ENCODE measurements around the gene IDH1. TPM values are rescaled to one million over a fixed set of nuclear protein-coding genes. Genes with fewer than 3 reads are reported as not detected.

The IDH1 gene
- total and polyA plus RNA-seq, 2 of the 8 experiments (the other 6 are each of a cell fraction or from before 2014, with no cell fraction given) = 174 to 398 TPM

DNA sequence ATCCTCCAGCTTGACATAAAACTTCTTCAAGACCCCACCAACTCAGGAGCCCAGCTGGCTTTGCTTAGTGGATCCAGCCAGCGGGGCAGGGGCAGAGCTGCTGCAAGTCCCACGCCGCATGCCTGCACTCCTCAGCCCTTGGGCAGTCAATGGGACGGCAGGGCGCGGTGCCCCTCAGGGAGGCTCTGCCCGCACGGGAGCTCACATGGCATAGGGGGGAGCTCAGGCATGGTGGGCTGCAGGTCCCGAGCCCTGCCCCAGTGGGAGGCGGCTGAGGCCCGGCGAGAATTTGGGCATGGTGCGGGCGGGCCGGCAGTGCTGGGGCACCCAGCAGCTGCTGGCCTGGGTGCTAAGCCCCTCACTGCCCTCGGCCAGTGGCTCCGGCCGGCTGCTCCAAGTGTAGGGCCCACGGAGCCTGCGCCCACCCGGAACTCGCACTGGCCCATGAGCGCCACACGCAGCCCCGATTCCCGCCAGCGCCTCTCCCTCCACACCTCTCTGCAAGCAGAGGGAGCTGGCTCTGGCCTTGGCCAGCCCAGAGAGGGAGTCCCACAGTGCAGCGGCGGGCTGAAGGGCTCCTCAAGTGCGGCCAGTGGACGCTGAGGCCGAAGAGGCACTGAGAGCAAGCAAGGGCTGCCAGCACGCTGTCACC, 27.2 kb downstream of the IDH1 start:
- no peaks in the 10 kb centered on the region for H4K20me1 ChIP-seq (replicated peaks in 1 of 2; ENCODE audit: control insufficient read depth in 1 of 2, insufficient read depth in 2 of 2, low read length in 2 of 2)
- FAIRE-seq = no peak

More for the DNA sequence above, 27.2 kb downstream of the IDH1 start:
- Histone ChIP-seq H4K5ac (ENCODE audit: insufficient read length, low read depth, low read length) (no peak overlapping the region), H3K4me3 (ENCODE audit: extremely low read depth in 1 of 4, insufficient read depth in 2 of 4, low read depth in 3 of 4, low read length in 4 of 4) (no peak overlapping the region), H3K23me2 (ENCODE audit: low read depth, low read length) (no peaks in the 10 kb centered on the region), H4K8ac (ENCODE audit: extremely low read depth, insufficient read depth, low read length) (no peak overlapping the region), H3K23ac (ENCODE audit: insufficient read length) (no peak overlapping the region), H3K4me2 (ENCODE audit: insufficient read depth in 1 of 2, low read depth in 2 of 2, low read length in 2 of 2) (no peak overlapping the region), H2BK120ac (replicated peaks; ENCODE audit: low read depth, low read length) (no peak overlapping the region), H3K9me3 (ENCODE audit: insufficient read depth in 2 of 2, low read depth in 1 of 2, low read length in 1 of 2) (peaks cover 0 to 8% of the 10 kb centered on the region in 2 experiments; a peak in 1 of 4 replicates), H3K4ac (replicated peaks; ENCODE audit: insufficient read length, low read depth, low read length) (no peak overlapping the region), H2BK15ac (ENCODE audit: low read length) (no peak overlapping the region), H3K79me1 (ENCODE audit: low read depth, low read length) (no peaks in the 10 kb centered on the region), H3K14ac (ENCODE audit: insufficient read length) (no peak overlapping the region), H2AFZ (ENCODE audit: low read length) (no peak overlapping the region), H2BK20ac (ENCODE audit: low read length) (no peak overlapping the region), H3K56ac (replicated peaks; ENCODE audit: insufficient read length, low read depth, low read length) (no peak overlapping the region), H3K9ac (replicated peaks in 1 of 4; ENCODE audit: extremely low read depth in 1 of 4, low read depth in 3 of 4, low read length in 3 of 4) (no peak overlapping the region), H2AK5ac (ENCODE audit: low read depth, low read length) (no peak overlapping the region), H2BK12ac (ENCODE audit: low read depth, low read length) (no peak overlapping the region), H3K27me3 (replicated peaks in 1 of 4; ENCODE audit: control insufficient read depth in 3 of 4, extremely low read depth in 1 of 4, insufficient read depth in 3 of 4, low read length in 3 of 4) (no peaks in the 10 kb centered on the region), H4K91ac (replicated peaks; ENCODE audit: insufficient read length, low read length) (no peak overlapping the region), H3K4me1 (replicated peaks in 1 of 4; ENCODE audit: control insufficient read depth in 3 of 4, insufficient read depth in 4 of 4, low read length in 3 of 4) (no peaks in the 10 kb centered on the region), H3K27ac (ENCODE audit: low read depth, low read length) (no peak overlapping the region), H3K18ac (ENCODE audit: extremely low read depth, low read length) (no peak overlapping the region), H2BK5ac (ENCODE audit: low read depth, low read length) (no peak overlapping the region), H3K79me2 (ENCODE audit: control insufficient read depth in 1 of 2, insufficient read depth in 2 of 2, low read length in 2 of 2) (no peaks in the 10 kb centered on the region), H3K36me3 (ENCODE audit: control insufficient read depth in 2 of 4, insufficient read depth in 4 of 4, low read length in 3 of 4) (no peaks in the 10 kb centered on the region)
- POLR2A ChIA-PET (ENCODE audit: partially characterized antibody) = interaction anchor here (1.2 to 1.7 kb wide), 2 partner anchors 7 to 19 kb away, joined by 3 to 6 read pairs; no protein-coding TSS in a partner anchor
- CTCF ChIA-PET (ENCODE audit: partially characterized antibody) = interaction anchor here (0.7 to 2.2 kb wide), 5 partner anchors 10 to 63 kb away, joined by 3 to 8 read pairs (median 3); no protein-coding TSS in a partner anchor
- no peak for DNase-seq (ENCODE audit: low read depth in 1 of 2, low spot score in 2 of 2)
- WGBS, 2 experiments (ENCODE audit: extremely low coverage in 1 of 2, insufficient coverage in 1 of 2, insufficient read length in 1 of 2, insufficient replicate concordance in 2 of 2, low coverage in 1 of 2, low lambda C conversion rate in 2 of 2, missing lambda C conversion rate in 1 of 2) = 91% methylated on average over 26 of the region's 33 CpGs; no CpG with 5 or more reads in 1 of the 2 experiments

All from H1 (cell line).